Activated CD8-positive, alpha-beta memory T cell treated with anti-CD3 and anti-CD28 coated beads, Interleukin-2, amount 10 ng/mL, durations not matched to agents 7 days and 5 days (primary cell): Measurements from ENCODE around the gene CRYBA2. TPM values are rescaled to one million over a fixed set of nuclear protein-coding genes. Genes with fewer than 3 reads are reported as not detected.

Source experiments
- ATAC-seq: fragments of 150-1000 bp; cut with Tn5 transposase; one replicate; pipeline ENCODE4 v1.10.0; 2021; ENCODE audit warnings: moderate library complexity
- CTCF ChIA-PET: fragments of 350-600 bp; sonication (Branson Sonifier 250); formaldehyde crosslinking; loops from one replicate; lab custom pipeline; 2021; ENCODE audit warnings: antibody characterized with exemption; lab: Charles Lee
- DNase-seq: peaks from one replicate; pipeline ENCODE4 v3.0.0-alpha.2; 2020
- H3K27ac Mint-ChIP-seq: one replicate; pipeline ENCODE4 v1.8.0; 2021; ENCODE audit warnings: mild to moderate bottlenecking, mixed read lengths
- H3K27me3 Mint-ChIP-seq: one replicate; pipeline ENCODE4 v1.8.0; 2021; ENCODE audit warnings: mixed read lengths
- H3K36me3 Mint-ChIP-seq: one replicate; pipeline ENCODE4 v1.8.0; 2021; ENCODE audit warnings: mild to moderate bottlenecking, mixed read lengths
- H3K4me1 Mint-ChIP-seq: one replicate; pipeline ENCODE4 v1.8.0; 2021; ENCODE audit warnings: mixed read lengths
- H3K4me3 Mint-ChIP-seq: one replicate; pipeline ENCODE4 v1.8.0; 2021; ENCODE audit warnings: mild to moderate bottlenecking, moderate library complexity, mixed read lengths
- H3K9me3 Mint-ChIP-seq: one replicate; pipeline ENCODE4 v1.8.0; 2022; ENCODE audit warnings: low read depth, mixed read lengths
- microRNA-seq: library from miRNA; unstranded; fragments of <30 nt; microRNA quantifications from one replicate; pipeline ENCODE4 v1.2.0, GENCODE V29; 2022
- total RNA-seq, 2 experiments: library from RNA; stranded (reverse); gene quantifications; one replicate each; pipeline ENCODE4 v1.2.3, GENCODE V29; 2021

CRYBA2 gene
- total RNA-seq, 2 experiments from 2014 or later: not detected

- Mint-ChIP-seq H3K27me3 (peaks cover 58% of the 10 kb centered on the region), H3K9me3 (no peaks in the 10 kb centered on the region), H3K4me1 (no peaks in the 10 kb centered on the region), H3K4me3 (no peak overlapping the region), H3K27ac (no peak overlapping the region), H3K36me3 (no peaks in the 10 kb centered on the region)
- no peak for DNase-seq
- CTCF ChIA-PET: interaction anchor here (0.7 to 1.4 kb wide), 3 partner anchors 37 to 616 kb away, joined by 3 to 4 read pairs (median 4); no protein-coding TSS in a partner anchor
- no peak for ATAC-seq
These were observed 48.3 kb downstream of the CRYBA2 start for GRCh38 chr2:218944759-218945404.

Small RNAs within 50 kb of the gene (microRNA-seq; reads per million reads assigned to microRNA genes)
- 1.7 reads per million for gene MIR375

Other genes with a start within 250 kb of the CRYBA2 start
- gene CYP27A1, start 211.3 kb downstream of the CRYBA2 start, total RNA-seq: not detected
- gene PRKAG3, start 161.6 kb downstream of the CRYBA2 start, total RNA-seq: not detected
- gene WNT6, start 133.6 kb downstream of the CRYBA2 start, total RNA-seq: not detected
- under 1 TPM; 0.23 to 0.35 TPM for gene WNT10A, start 112.6 kb downstream of the CRYBA2 start, total RNA-seq
- gene CDK5R2, start 33.8 kb downstream of the CRYBA2 start, total RNA-seq: not detected
- not detected for gene FEV, start 8.2 kb downstream of the CRYBA2 start, total RNA-seq
- gene CFAP65, start 48.1 kb upstream of the CRYBA2 start, total RNA-seq: not detected
- gene IHH, start 67.5 kb upstream of the CRYBA2 start, total RNA-seq: not detected
- 10 to 100 TPM; 14.4 to 19.4 TPM for gene NHEJ1, start 167.4 kb upstream of the CRYBA2 start, total RNA-seq
- gene SLC23A3, start 176.6 kb upstream of the CRYBA2 start, total RNA-seq: 1 to 10 TPM; 2.6 to 3.2 TPM
- 10 to 100 TPM; 66.9 to 72.0 TPM for gene CNPPD1, start 183.5 kb upstream of the CRYBA2 start, total RNA-seq
- gene RETREG2, start 184.9 kb upstream of the CRYBA2 start, total RNA-seq: 100 to 1,000 TPM in 1 of 2 experiments, 10 to 100 TPM in 1; 95.8 to 110 TPM
- gene ZFAND2B, start 213.4 kb upstream of the CRYBA2 start, total RNA-seq: 10 to 100 TPM; 60.2 to 60.6 TPM
- 10 to 100 TPM; 12.6 to 15.2 TPM for gene ABCB6, start 225.5 kb upstream of the CRYBA2 start, total RNA-seq
- gene ATG9A, start 236.2 kb upstream of the CRYBA2 start, total RNA-seq: 10 to 100 TPM; 56.6 to 60.7 TPM
- 100 to 1,000 TPM in 1 of 2 experiments, 10 to 100 TPM in 1; 89.4 to 105 TPM for gene ANKZF1, start 236.4 kb upstream of the CRYBA2 start, total RNA-seq